ENCODE results near the gene EXOC6B.

DNA sequence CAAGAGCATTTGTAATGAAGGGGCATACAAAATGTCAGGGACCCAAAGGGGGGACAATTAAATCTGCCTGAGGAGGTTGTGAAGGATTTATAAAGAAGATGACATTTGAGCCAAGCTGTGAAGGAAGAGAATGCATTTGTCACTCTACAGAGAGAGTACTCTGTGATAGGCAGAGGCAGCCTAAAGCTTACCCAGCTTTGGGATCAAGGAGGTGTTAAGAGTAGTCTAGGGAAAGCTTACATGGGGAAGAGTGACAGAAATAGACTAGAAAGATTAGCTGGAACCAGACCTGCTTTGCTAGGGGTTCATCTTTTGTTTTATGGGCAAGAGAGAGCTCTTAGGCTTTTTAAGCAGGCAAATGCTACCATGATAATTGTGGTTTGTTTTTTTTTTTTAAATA, 509.1 kb downstream of the EXOC6B start:
- TF ChIP-seq EZH2 (IDR thresholded peaks at IDR 0.05) = no peak
- no peak for TF ChIP-seq POLR2AphosphoS5 (IDR thresholded peaks at IDR 0.05; ENCODE audit: borderline replicate concordance, low read depth, low read length)

Data from SK-N-MC (cell line).